ENCODE results near the gene LYPD5. TPM values are rescaled to one million over a fixed set of nuclear protein-coding genes. Genes with fewer than 3 reads are reported as not detected.

Gene LYPD5
- total RNA-seq, 1 experiment from 2014 or later = 0.46 TPM

GRCh38 chr19:43779820-43780219 is 22.4 kb downstream of the LYPD5 start:
- H3K36me3 Mint-ChIP-seq = no peaks in the 10 kb centered on the region
- H3K9me3 Mint-ChIP-seq = no peaks in the 10 kb centered on the region
- ATAC-seq (no peak), DNase-seq (ENCODE audit: low spot score) (no peak)
- no peak overlapping the region for H3K27ac Mint-ChIP-seq
- POLR2A ChIA-PET = no interaction called here
- TF ChIP-seq ZNF121 (CRISPR knock-in tag; IDR thresholded peaks at IDR 0.05) (no peak), ELF4 (CRISPR knock-in tag; IDR thresholded peaks at IDR 0.05; ENCODE audit: low read depth) (no peak), SMAD3 (CRISPR knock-in tag; IDR thresholded peaks at IDR 0.05; ENCODE audit: borderline replicate concordance) (no peak), TP53 (CRISPR knock-in tag; IDR thresholded peaks at IDR 0.05) (no peak), ZNF232 (CRISPR knock-in tag; IDR thresholded peaks at IDR 0.05) (no peak), KAT7 (CRISPR knock-in tag; IDR thresholded peaks at IDR 0.05; ENCODE audit: borderline replicate concordance) (no peak), FOXP4 (CRISPR knock-in tag; IDR thresholded peaks at IDR 0.05) (no peak), E2F4 (CRISPR knock-in tag; IDR thresholded peaks at IDR 0.05; ENCODE audit: borderline replicate concordance, low read depth) (no peak)
- H3K27me3 Mint-ChIP-seq (ENCODE audit: low read depth) = peaks cover 26% of the 10 kb centered on the region
- H3K4me3 Mint-ChIP-seq = no peak overlapping the region
- CTCF ChIA-PET = interaction anchor here (0.6 to 7.4 kb wide), 5 partner anchors 13 to 35 kb away, joined by 3 to 101 read pairs (median 4); partner anchors contain the start of genes LYPD5 and SMG9
- peaks cover 38% of the 10 kb centered on the region for H3K4me1 Mint-ChIP-seq

DNA sequence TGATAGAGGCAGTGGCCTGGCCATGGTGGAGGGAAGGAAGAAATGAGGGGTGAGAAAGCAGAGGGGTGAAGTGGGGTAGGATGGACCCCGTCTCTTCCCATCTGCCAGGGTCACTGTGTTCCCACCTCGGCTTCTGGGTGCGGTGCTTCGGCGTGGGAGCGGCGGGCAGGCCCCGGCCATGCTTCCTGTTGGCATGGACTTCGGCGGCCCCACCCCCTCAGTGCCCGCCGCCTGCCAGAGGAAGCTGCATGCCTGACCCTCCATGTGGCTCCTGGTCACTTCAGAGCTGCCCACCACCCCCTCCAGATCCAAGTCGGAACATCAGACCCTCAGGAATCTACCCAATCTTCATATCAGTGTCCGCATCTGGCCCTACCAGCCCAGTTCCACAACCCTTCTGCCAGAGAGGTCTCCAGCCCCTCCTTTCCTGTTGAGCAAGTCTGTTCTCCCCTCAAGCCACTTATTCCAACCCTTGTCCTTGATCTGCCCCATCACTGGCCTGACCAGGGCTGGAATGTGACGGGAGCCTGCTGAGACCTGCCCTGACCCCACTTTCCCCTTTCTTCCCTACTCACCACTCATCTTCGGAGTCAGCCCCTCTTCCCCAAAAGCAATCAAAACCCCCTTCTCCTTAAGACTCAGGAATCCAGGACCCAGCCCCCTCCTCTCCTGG is 23.0 kb downstream of the LYPD5 start:
- Mint-ChIP-seq H3K27me3 (ENCODE audit: low read depth) (peaks cover 29% of the 10 kb centered on the region), H3K4me3 (no peak overlapping the region), H3K27ac (no peak overlapping the region), H3K4me1 (peaks cover 38% of the 10 kb centered on the region), H3K36me3 (no peaks in the 10 kb centered on the region), H3K9me3 (no peaks in the 10 kb centered on the region)
- ChIA-PET CTCF (interaction anchor here (0.6 to 7.4 kb wide), 5 partner anchors 13 to 34 kb away, joined by 3 to 101 read pairs (median 4); partner anchors contain the start of genes LYPD5 and SMG9), POLR2A (no interaction called here)
- TF ChIP-seq RELA (CRISPR knock-in tag; IDR thresholded peaks at IDR 0.05; ENCODE audit: borderline replicate concordance) (no peak), SMAD3 (CRISPR knock-in tag; IDR thresholded peaks at IDR 0.05; ENCODE audit: borderline replicate concordance) (no peak), NR2C2 (CRISPR knock-in tag; IDR thresholded peaks at IDR 0.05) (no peak), ETV6 (CRISPR knock-in tag; IDR thresholded peaks at IDR 0.05) (no peak), MXD4 (CRISPR knock-in tag; IDR thresholded peaks at IDR 0.05; ENCODE audit: borderline replicate concordance) (no peak), ZNF138 (CRISPR knock-in tag; conservative IDR thresholded peaks at IDR 0.05) (no peak), KAT7 (CRISPR knock-in tag; IDR thresholded peaks at IDR 0.05; ENCODE audit: borderline replicate concordance) (no peak), FOXJ3 (CRISPR knock-in tag; IDR thresholded peaks at IDR 0.05; ENCODE audit: borderline replicate concordance) (no peak), GRHL2 (CRISPR knock-in tag; IDR thresholded peaks at IDR 0.05; ENCODE audit: insufficient replicate concordance, severe bottlenecking) (no peak), SMAD4 (CRISPR knock-in tag; IDR thresholded peaks at IDR 0.05) (no peak), TEAD4 (CRISPR knock-in tag; IDR thresholded peaks at IDR 0.05) (no peak), ATF3 (CRISPR knock-in tag; conservative IDR thresholded peaks at IDR 0.05) (no peak), ZNF423 (CRISPR knock-in tag; IDR thresholded peaks at IDR 0.05) (no peak), JUN (CRISPR knock-in tag; IDR thresholded peaks at IDR 0.05) (no peak), ERG (CRISPR knock-in tag; IDR thresholded peaks at IDR 0.05) (no peak), ZNF219 (CRISPR knock-in tag; IDR thresholded peaks at IDR 0.05; ENCODE audit: borderline replicate concordance) (no peak)
- TF ChIP-seq, protein P1, sequence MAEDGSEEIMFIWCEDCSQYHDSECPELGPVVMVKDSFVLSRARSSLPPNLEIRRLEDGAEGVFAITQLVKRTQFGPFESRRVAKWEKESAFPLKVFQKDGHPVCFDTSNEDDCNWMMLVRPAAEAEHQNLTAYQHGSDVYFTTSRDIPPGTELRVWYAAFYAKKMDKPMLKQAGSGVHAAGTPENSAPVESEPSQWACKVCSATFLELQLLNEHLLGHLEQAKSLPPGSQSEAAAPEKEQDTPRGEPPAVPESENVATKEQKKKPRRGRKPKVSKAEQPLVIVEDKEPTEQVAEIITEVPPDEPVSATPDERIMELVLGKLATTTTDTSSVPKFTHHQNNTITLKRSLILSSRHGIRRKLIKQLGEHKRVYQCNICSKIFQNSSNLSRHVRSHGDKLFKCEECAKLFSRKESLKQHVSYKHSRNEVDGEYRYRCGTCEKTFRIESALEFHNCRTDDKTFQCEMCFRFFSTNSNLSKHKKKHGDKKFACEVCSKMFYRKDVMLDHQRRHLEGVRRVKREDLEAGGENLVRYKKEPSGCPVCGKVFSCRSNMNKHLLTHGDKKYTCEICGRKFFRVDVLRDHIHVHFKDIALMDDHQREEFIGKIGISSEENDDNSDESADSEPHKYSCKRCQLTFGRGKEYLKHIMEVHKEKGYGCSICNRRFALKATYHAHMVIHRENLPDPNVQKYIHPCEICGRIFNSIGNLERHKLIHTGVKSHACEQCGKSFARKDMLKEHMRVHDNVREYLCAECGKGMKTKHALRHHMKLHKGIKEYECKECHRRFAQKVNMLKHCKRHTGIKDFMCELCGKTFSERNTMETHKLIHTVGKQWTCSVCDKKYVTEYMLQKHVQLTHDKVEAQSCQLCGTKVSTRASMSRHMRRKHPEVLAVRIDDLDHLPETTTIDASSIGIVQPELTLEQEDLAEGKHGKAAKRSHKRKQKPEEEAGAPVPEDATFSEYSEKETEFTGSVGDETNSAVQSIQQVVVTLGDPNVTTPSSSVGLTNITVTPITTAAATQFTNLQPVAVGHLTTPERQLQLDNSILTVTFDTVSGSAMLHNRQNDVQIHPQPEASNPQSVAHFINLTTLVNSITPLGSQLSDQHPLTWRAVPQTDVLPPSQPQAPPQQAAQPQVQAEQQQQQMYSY (CRISPR knock-in tag; IDR thresholded peaks at IDR 0.05) = no peak
- TF ChIP-seq, protein P2, sequence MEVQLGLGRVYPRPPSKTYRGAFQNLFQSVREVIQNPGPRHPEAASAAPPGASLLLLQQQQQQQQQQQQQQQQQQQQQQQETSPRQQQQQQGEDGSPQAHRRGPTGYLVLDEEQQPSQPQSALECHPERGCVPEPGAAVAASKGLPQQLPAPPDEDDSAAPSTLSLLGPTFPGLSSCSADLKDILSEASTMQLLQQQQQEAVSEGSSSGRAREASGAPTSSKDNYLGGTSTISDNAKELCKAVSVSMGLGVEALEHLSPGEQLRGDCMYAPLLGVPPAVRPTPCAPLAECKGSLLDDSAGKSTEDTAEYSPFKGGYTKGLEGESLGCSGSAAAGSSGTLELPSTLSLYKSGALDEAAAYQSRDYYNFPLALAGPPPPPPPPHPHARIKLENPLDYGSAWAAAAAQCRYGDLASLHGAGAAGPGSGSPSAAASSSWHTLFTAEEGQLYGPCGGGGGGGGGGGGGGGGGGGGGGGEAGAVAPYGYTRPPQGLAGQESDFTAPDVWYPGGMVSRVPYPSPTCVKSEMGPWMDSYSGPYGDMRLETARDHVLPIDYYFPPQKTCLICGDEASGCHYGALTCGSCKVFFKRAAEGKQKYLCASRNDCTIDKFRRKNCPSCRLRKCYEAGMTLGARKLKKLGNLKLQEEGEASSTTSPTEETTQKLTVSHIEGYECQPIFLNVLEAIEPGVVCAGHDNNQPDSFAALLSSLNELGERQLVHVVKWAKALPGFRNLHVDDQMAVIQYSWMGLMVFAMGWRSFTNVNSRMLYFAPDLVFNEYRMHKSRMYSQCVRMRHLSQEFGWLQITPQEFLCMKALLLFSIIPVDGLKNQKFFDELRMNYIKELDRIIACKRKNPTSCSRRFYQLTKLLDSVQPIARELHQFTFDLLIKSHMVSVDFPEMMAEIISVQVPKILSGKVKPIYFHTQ (CRISPR knock-in tag; IDR thresholded peaks at IDR 0.05) = no peak
- DNase-seq (ENCODE audit: low spot score) = no peak
- ATAC-seq = no peak

Data from WTC11 (cell line).